ENCODE results near the gene ST8SIA4.

The ST8SIA4 gene

DNA sequence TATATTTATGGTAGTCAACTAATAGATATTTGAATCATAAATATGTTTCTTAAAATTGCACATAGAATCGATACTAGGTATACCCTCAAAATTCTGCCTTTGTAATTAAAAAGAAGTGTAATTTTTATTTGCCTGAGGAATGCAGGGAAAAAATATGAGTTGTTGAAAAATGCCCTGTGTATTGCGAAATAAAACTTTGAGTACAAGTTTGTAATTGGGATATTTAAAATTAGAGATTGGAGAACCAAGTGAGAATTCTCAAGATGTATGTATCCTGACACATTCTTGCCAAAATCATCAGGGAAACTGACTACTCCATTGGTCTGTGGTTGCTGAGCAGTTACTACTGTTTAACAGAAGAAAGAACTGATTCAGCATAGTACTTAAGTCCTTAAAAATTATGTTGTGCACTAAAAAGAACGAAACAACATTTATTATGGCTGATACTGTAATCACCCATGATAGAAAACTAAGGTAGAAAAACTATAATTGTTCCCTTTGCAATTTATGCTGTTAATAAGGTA is 36.0 kb downstream of the ST8SIA4 start:
- DNase-seq (ENCODE audit: low read depth): no peak

DNA sequence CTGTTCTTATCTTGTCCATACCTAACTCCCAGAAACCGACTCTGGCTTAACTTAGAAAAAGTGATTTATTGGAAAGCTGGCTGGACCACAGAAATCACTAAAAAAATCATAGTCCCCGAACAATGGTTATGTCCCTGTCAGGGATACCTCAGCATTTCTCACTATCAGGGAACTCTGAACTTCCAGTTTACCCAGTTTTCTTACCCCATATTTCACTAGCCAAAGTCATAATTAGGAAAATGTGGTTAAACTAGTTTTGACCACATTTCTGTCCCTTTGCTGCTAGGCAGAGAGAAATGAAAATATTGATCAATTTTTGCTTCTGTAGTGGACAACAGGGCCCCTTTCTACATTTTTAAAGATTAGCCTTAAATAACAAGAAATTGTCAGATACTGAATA is 38.2 kb downstream of the ST8SIA4 start:
- no peak for DNase-seq (ENCODE audit: low read depth)

DNA sequence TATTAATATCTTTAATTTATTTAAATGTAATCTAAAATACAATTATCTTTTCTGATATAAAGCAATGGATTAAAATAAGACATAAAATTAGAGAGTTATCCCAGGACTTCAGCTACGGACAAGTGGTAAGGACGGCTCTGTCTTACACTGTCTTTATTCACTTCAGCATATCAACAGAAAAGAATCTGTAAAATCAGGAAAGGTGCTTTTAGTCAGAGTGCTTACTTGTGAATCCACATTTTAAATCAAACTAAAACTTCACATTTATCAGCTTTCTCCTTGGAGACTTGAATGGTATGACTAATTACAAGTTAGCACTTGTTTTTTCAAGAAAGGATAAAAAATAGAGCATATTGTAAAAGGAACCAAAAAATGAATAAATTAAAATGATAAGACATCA is 39.3 kb downstream of the ST8SIA4 start:
- DNase-seq (ENCODE audit: low read depth): no peak

DNA sequence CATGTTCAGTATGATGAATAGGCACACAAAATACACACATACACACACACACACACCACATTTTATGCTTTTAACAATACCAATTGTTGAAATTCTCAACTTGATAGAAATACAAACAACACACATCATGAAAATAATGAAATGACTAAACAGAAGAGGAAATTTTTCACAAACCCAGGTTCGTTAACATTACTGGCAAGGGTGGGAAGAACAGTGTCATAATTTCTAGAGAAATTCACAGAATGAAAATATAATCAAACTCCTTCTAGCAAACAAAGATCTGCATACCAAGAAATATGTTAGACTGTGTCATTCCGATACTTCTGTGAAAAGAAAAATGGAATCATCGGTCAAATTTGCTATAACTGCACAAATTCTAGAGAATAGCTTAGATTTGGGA is 41.9 kb downstream of the ST8SIA4 start:
- DNase-seq (ENCODE audit: low read depth): no peak

DNA sequence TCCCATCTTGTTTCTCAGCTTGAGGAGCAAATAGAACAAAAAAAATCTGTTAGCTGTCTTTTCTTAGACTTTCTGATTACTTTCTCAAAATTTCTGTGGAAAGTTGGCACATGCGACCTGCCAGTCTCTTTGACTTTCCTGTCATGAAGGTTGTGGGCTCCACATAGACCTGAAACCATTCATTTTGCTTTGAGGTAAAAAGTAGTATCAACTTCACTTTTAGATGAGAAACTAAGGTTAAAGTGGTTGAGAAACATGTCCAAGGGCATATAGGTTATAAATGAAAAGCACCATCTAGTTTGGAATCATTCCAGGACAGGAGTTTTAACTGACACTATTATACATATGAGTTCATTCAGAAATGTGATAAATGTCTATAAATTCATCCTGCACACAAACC is 42.7 kb downstream of the ST8SIA4 start:
- DNase-seq (ENCODE audit: low read depth): no peak

DNA sequence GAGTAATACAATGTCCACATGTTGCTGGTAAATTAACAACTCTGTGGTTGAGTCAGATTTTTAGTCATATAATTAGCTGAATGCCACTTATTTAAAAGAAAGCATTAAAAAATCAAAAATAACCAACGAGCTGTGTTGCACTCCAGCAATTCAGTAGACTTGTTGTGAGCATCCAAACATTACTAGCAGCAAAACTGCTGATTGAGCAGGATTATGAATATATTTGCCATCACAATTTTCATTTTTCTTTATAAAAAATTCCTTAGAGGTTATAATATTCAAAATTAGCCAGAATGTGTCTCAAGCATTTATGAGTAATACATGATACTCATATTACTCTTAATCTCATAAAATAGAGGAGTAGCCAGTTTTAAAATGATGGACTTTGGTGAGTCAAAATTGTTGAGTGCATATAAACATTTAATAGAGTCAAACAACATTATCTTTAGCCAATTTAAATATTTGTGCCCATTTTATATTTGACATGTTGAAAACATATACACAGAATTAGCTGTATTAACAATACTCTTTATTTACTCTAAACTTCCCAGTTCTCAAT is 44.0 kb downstream of the ST8SIA4 start:
- no peak for DNase-seq (ENCODE audit: low read depth)

DNA sequence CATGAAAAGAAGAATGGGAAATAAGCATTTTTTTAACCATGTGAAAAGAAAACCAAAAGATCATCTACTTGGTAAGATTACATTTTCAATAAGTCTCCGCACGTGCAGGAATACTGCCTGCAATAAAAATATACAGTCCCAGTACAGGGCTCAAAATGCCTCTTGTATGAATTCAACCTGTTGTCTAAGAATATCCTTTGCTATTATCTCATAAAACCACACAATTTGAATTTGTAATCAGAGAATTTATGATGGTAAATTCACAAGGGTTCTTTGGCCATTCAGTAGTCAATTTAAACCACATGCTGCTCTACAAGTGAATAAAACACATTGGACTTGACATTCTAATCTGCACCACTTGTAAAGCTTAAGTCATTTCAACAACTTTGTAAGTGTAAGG is 46.6 kb downstream of the ST8SIA4 start:
- DNase-seq (ENCODE audit: low read depth): no peak

DNA sequence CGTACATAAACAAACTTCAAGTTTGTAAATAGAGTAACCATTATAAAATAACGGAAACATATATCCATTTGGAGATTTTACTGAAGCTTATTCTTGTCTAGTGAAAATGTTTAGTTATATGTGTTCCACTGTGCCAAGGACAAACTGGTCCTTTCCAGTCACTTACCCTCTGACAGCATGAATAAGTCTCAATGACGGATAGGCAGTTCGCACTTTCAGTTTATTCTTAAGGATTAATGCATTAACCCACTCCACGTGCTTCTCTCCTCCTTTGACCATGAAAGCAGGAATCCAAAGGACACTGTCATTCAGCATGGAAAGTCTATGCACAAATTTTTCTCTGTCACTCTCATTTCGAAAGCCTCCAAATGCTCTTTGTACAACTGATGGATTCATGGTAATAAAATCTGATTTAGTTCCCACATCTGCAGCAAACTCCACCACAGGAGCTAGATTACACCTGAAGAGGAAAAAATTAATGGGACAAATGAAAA is 47.1 kb downstream of the ST8SIA4 start:
- no peak for DNase-seq (ENCODE audit: low read depth)

DNA sequence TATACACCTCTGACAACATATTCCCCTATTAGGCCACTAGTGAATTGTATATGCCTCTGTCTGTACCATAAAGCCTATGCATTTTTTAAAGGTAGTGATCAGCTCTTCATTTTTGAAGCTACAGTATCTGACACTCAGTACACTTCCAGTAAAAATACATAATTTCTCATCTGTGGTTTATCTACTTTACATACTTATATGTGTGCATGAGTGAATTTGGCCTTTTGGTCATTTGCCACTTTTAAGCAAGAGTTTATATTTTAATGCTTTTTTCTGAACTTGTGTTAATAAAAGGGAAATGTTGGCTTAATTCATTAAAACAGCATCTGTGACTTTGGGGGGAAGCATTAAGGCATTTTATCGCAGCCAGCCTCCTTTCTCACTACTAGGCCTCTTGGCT is 47.8 kb downstream of the ST8SIA4 start:
- no peak for DNase-seq (ENCODE audit: low read depth)

DNA sequence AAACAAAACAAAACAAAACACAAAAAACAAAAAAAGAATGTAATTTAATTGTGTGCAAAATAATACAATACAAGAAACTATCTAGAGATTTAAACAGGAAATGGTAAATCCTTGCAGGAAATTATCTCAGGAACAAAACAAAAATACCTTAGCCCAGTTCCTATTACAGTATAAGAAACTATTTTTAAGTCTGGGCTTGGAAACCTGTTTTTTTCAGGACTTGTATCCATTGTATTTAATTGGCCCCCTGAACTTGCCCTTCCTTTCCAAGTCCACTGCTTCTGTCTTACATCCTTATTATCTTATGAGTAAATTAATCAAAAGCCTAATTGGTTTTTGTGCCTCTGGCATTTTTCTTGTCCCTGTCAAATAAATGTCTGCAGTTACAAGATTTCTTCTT is 48.5 kb downstream of the ST8SIA4 start:
- DNase-seq (ENCODE audit: low read depth): no peak

DNA sequence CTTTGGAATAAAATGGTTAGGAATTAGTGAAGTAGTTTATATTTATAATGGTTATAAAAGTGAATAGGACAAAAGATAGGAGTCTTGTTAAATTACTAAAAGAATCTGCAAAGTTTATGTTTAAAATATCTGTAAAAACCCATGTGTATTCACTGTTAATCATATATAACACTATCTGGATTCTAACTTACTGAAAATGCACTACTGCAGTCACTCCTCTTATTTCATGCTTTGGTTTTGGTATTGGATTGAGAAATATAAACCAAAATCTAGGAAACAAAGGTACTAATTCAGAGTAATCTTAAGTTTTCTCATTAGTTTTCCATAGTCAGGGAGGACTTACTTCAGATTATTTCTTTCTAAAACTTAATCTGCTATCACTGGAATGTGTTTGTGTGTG is 49.5 kb downstream of the ST8SIA4 start:
- DNase-seq (ENCODE audit: low read depth): no peak

DNA sequence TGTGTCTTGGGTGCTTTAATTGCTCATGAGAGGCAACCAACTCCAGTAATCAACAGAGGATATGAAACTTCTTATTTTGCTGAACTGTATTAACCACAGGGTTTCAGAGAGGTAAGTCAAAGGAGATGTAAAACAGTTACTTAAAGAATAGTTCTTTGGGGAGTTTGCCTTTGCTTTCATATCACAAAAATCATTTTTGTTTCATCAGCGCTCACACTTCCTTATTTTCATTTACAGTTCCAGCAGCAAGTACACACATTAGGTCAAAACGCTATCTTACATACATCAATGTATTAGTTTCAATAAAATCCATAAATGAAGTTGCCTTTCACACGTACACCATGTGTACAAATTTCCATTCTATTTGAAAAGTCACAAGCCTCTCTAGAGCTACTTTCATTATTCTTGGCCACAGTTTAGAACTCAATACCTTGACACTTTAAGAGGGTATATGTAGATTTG is 50.1 kb downstream of the ST8SIA4 start:
- no peak for DNase-seq (ENCODE audit: low read depth)

DNA sequence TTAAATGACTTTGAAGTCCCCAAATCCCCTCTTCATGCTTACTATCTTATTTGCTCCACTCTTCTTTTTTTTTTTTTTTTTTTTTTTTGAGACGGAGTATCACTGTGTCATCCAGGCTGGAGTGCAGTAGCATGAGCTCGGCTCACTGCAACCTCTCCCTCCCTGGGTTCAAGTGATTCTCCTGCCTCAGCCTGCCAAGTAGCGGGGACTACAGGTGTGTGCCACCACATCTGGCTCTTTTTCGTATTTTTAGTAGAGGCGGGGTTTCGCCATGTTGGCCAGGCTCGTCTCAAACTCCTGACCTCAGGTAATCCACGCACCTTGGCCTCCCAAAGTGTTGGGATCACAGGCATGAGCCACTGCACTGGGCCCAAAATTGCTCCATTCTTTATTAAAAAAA is 51.0 kb downstream of the ST8SIA4 start:
- DNase-seq (ENCODE audit: low read depth): no peak

DNA sequence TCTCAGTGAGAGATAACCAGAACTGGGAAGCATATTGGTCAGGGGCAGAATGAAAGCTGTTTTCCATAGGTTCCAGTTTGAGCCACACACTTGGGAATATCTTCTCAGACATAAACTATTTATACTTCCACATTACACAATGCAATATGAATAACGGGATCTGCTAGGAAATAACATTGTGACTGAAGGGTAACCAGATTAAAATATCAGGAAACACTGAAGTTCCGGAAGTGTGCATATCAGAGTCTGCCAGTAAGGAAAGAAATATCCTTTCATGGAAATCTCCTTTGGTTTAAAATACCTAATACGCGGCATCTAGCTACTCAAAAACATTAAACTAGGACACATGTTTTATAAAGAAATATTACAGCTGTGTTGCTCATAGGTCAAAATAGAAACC is 56.3 kb downstream of the ST8SIA4 start:
- no peak for DNase-seq (ENCODE audit: low read depth)

DNA sequence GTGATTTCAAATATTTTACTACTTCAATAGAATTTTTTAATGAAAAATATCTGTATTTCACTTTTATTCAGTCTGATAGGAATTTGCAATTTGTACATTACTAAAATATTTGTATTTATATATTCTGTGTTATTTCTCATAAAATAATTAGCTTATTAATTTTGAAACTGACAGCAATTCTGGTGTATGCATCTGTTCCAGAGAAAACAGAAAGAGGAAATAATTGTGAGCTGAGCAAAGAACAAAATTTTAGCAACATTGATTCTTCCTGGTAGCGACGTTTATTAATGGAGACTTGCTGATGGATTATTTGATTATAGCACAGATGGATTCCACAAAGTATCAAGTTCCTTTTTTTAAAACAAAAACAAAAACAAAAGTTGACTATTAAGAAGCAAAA is 61.0 kb downstream of the ST8SIA4 start:
- no peak for DNase-seq (ENCODE audit: low read depth)

DNA sequence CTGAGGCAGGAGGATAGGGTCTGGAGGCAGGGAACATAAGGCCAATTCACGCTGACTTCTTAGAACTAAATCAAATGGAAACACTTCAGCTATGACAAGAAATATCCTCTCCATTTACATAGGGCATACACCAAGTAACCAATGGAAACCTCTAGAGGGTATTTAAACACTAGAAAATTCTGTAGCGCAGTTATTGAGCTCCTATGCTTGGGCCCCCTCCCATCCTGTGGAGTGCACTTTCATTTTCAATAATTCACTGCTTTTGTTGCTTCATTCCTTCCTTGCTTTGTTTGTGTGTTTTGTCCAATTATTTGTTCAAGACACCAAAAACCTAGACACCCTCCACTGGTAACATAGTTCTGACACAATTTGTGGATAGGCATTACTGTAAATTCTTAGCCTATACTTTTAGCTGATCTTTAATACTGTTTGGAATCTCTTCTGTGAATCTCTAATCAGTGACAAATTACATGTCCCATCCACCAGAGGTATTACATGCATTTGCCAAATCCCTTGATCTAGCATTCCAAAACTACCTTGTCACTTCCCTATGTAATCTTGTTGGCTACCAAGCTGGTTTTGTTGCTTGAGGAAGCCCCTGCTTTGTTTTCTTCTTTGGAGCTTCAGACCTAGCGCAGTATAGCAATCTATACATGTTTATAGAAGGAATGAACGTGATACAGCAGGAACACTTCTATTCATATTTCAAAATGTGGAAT is 61.6 kb downstream of the ST8SIA4 start:
- DNase-seq (ENCODE audit: low read depth): no peak

DNA sequence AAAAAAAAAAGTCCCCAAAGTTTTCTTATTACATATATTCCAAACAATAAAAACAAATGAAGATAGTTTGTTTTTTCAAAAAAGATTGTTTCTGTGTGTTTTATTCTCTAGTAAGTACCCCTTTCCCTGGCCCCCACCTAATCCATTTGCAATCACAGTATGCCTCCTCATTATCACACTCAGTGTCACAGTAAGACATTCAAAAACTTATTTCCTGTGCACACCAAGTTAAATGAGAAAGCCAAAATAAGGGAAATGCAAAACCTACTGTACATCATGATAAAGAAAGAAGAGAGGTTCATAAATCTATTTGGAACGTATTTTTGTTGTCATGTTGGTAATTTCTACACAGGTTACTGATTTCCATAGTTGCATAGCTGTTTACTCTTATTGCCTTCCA is 62.3 kb downstream of the ST8SIA4 start:
- no peak for DNase-seq (ENCODE audit: low read depth)

DNA sequence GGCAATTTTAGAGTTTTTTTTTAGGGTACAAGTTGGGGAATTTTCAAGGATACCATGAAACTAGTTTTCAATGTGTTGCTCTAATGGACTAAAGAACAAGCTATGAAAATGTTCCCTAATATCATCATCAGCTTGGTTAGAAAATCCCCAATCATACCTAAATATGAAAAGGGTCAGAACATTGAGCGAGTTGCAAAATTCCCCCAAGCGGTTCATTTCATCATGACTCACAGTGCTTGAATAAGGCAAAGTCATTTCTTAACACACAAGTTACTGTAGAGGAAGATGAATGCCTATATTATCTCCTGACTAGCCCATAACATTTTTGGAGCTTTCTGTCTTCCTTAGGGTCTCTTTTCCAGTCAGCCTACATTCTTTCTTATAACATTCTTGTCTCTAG is 62.7 kb downstream of the ST8SIA4 start:
- DNase-seq (ENCODE audit: low read depth): no peak

DNA sequence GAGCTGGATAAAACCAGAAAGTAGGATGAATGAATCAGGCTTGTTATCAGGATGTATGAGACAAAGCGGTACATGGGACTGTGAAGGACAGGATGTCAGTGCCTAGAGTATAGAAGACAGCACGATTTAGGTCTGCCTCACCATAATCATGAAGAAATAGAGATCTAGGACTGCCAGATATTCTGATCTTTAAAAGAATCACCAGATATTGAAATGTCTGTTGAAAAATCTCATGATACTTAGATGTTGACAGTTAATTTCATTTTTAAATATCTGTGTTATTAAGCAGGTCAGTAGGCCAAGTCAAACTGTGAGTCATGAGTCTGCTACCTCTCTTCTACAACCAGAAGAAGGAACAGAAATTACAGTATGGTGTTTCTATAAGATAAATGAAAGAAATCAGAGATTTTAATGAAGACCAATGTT is 65.0 kb downstream of the ST8SIA4 start:
- DNase-seq (ENCODE audit: low read depth): no peak

DNA sequence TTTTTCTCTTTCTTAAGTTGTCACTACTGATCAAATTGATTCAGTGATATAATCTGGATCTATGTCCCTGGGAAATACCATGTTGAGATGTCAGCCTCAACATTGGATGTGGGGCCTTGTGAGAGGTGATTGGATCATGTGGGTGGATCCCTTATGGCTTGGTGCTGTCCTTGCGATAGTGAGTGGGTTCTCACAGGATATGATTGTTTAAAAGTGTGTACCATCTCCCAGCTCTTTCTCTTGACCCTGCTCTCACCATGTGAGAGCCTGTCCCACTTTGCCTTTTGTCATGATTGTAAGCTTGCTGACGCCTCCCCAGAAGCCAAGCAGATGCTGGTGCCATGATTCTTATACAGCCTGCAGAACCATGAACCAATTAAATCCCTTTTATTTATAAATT is 68.6 kb downstream of the ST8SIA4 start:
- no peak for DNase-seq (ENCODE audit: low read depth)

DNA sequence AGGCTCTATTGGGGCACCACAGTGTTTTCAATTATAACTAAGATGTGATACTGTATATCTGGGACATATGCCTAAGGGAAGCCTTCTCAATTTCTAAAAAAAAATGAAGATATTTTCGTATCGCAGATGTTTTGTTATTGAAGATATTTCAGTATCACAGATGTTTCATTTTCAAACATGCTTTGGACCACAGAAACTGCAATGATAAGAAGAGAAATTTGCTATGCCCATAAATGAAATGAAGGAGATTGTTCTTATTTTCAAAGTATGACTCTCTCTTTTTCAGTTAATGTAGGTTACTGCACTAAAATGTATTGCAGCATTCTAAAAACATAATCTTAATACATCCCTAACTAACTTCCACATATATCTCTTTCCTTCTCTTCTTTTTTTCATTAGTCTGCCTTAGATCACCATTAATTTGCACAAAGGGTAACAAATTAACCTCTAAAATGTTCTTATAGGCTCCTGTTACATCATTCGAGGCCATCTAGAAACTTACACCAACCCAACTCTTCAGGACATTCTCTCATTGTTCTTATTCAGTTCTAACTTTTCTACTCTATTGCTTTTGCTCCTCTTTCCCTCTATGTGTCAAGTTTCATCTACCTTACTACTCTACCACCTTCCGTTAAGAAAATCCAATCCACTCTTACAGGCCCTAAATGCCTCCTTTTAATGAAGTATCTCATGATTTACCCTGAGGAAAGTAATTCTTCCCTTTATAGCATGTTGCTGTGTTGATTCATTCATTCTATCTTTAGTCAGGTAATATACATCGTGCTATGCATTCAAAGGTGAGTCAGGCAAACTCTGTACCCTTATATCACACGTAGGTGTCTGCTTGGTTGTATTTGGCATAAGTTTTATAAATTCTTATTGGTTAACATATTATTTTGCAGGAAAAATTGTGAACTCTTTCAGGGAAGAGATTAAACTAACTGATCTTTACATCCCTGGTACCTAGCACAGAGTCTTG is 70.5 kb downstream of the ST8SIA4 start:
- no peak for DNase-seq (ENCODE audit: low read depth)

DNA sequence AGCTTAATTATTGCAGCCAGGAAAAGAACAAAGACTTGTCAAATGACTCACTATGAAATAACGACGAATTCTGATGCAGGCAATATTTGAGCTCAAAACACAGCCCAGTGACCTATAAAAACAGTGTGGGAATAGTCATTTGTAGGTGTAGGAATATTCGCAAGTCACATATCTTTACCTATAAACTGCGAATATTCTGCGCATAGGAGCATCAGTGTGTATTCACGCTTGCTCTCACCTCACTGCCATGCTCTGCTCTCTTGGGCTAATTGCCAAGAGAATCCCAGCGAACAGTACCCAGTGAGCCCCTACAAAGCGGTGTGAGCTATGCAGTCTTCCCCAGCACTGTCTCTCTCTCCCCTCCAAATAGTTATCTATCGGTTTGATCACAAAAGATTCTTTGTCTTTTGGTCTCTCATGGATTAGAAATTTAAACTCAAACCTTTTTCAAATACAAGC is 74.2 kb downstream of the ST8SIA4 start:
- no peak for DNase-seq (ENCODE audit: low read depth)
